HFFc6 (cell line): ENCODE results near the gene PRMT9. TPM values are rescaled to one million over a fixed set of nuclear protein-coding genes. Genes with fewer than 3 reads are reported as not detected.

ENCODE experiments used
- DNase-seq: peaks from one replicate; pipeline ENCODE4 v3.0.0-alpha.2; 2018
- H3K27ac Mint-ChIP-seq: 2 replicates; pipeline ENCODE4 v1.8.0; 2020; ENCODE audit warnings: mild to moderate bottlenecking, mixed read lengths
- H3K27me3 Mint-ChIP-seq: 2 replicates; pipeline ENCODE4 v1.8.0; 2021; ENCODE audit warnings: mild to moderate bottlenecking, moderate library complexity, mixed read lengths; ENCODE audit not compliant: insufficient read depth
- H3K36me3 Mint-ChIP-seq: 2 replicates; pipeline ENCODE4 v1.8.0; 2021; ENCODE audit warnings: low read depth, mixed read lengths
- H3K4me1 Mint-ChIP-seq: 2 replicates; pipeline ENCODE4 v1.8.0; 2020; ENCODE audit warnings: low read depth, mixed read lengths
- H3K4me3 Mint-ChIP-seq: 2 replicates; pipeline ENCODE4 v1.8.0; 2020; ENCODE audit warnings: mild to moderate bottlenecking, moderate library complexity, mixed read lengths
- H3K9me3 Mint-ChIP-seq: 2 replicates; pipeline ENCODE4 v1.8.0; 2020; ENCODE audit warnings: mild to moderate bottlenecking, mixed read lengths
- CTCF ChIP-seq: fragments of 200-600 bp; sonication (generic); IDR thresholded peaks from 2 replicates; pipeline ENCODE4 v1.5.0; 2021; ENCODE audit warnings: antibody characterized with exemption, mild to moderate bottlenecking
- total RNA-seq, 6 experiments: library from RNA; stranded (reverse); fragmentation: NEBNext Ultra II Directional; extraction: Animal tissue kit (Norgen Biotek cat#: 25700); gene quantifications; 2 replicates in 1 of 6; 3 replicates in 5 of 6; pipeline ENCODE4 v1.2.3, GENCODE V29; 2021

Gene PRMT9
- total RNA-seq, 6 experiments from 2014 or later = 6.5 to 8.5 (median 7.3) TPM

GRCh38 chr4:147633113-147633512 is 50.9 kb downstream of the PRMT9 start:
- Mint-ChIP-seq H3K9me3 (no peaks in the 10 kb centered on the region), H3K36me3 (peaks cover 42% of the 10 kb centered on the region), H3K4me1 (peaks cover 26% of the 10 kb centered on the region), H3K27ac (peak overlapping the region; percentile 57; the same call in 1 of the 2 replicates), H3K4me3 (no peak overlapping the region), H3K27me3 (no peaks in the 10 kb centered on the region)
- TF ChIP-seq CTCF = no peak
- DNase-seq = peak; percentile 25

- H3K4me1 Mint-ChIP-seq = peaks cover 26% of the 10 kb centered on the region
- no peak for TF ChIP-seq CTCF
- H3K9me3 Mint-ChIP-seq = no peaks in the 10 kb centered on the region
- no peak for DNase-seq
- H3K27me3 Mint-ChIP-seq = no peaks in the 10 kb centered on the region
- H3K4me3 Mint-ChIP-seq = no peak overlapping the region
- peaks cover 38% of the 10 kb centered on the region for H3K36me3 Mint-ChIP-seq
- H3K27ac Mint-ChIP-seq = no peak overlapping the region
Observed at GRCh38 chr4:147629783-147630730, 53.9 kb downstream of the PRMT9 start.

GRCh38 chr4:147628415-147628814 is 55.5 kb downstream of the PRMT9 start:
- no peak for DNase-seq
- H3K27me3 Mint-ChIP-seq = no peaks in the 10 kb centered on the region
- H3K4me1 Mint-ChIP-seq = peaks cover 21% of the 10 kb centered on the region
- H3K4me3 Mint-ChIP-seq = no peak overlapping the region
- no peak for TF ChIP-seq CTCF
- no peaks in the 10 kb centered on the region for H3K9me3 Mint-ChIP-seq
- no peak overlapping the region for H3K27ac Mint-ChIP-seq
- H3K36me3 Mint-ChIP-seq = peaks cover 28% of the 10 kb centered on the region

GRCh38 chr4:147626903-147627302 is 57.1 kb downstream of the PRMT9 start:
- Mint-ChIP-seq H3K27me3 (no peaks in the 10 kb centered on the region), H3K36me3 (peaks cover 29% of the 10 kb centered on the region), H3K9me3 (no peaks in the 10 kb centered on the region), H3K27ac (peak overlapping the region; percentile 17; the same call in 1 of the 2 replicates), H3K4me3 (no peak overlapping the region), H3K4me1 (peaks cover 10% of the 10 kb centered on the region)
- DNase-seq = no peak
- TF ChIP-seq CTCF = no peak

- H3K27me3 Mint-ChIP-seq = no peaks in the 10 kb centered on the region
- DNase-seq = no peak
- H3K9me3 Mint-ChIP-seq = no peaks in the 10 kb centered on the region
- H3K4me1 Mint-ChIP-seq = peaks cover 22% of the 10 kb centered on the region
- no peak overlapping the region for H3K27ac Mint-ChIP-seq
- no peak overlapping the region for H3K4me3 Mint-ChIP-seq
- H3K36me3 Mint-ChIP-seq = peaks cover 29% of the 10 kb centered on the region
- TF ChIP-seq CTCF = no peak
Observed at GRCh38 chr4:147625733-147626132, 58.2 kb downstream of the PRMT9 start.
